ENCODE measurements around the gene ANO2.

ANO2 gene

GRCh38 chr12:5650829-5651461 is 294.1 kb downstream of the ANO2 start:
- DNase-seq: no peak

- DNase-seq: no peak
These were observed 294.8 kb downstream of the ANO2 start for GRCh38 chr12:5650281-5650680.

DNA sequence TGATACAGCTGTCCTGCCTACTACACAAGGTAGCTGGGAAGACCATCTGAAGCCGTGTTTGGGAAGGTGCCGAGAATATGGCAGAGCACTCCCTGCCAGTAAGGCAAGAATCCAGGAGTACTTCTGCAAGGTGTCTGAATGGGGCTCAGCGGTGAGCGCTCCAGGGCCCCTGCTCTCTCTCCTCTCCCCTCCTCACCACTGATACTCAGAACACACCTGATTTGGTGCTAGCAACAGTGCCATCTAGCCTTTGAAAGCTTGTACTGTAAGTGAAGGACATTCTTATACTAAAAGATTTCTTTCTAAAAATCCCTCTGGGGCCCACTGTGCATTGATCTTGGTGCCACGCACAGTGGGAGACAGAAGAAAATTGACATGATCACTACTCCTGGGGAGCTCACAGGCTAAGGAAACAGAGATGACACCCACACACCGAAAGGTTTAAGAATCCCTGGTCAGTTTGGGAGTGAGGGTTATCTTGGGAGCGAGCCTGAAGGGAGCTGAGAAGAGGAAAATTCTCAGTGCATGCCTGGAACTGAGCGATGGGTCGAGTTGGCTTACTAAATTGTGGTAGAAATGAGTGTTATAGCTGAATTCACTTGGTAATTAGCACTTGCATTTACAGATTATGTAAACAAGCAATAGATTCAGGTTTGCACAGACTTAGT is 296.2 kb downstream of the ANO2 start:
- no peak for DNase-seq

DNA sequence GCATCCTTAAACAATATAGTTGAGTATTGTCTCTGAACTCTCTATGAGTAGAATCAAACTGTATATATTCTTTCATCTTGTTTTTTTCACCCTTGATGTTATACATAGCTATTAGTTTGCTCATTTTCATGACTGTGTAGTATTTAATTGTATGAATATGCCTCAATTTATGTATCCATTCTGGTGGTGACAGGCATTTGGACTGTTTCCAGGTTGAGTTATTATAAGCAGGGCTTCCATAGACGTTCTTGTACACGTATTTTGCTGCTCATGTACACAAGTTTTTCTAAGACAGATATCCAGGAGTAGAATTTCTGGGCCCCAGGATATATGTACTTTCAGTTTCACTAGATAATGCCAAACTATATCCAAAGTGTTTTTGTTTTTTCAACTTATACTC is 301.8 kb downstream of the ANO2 start:
- DNase-seq: no peak

- no peak for DNase-seq
These were observed 307.4 kb downstream of the ANO2 start for GRCh38 chr12:5637698-5638097.

- DNase-seq: no peak
These were observed 308.2 kb downstream of the ANO2 start for GRCh38 chr12:5636907-5637306.

DNA sequence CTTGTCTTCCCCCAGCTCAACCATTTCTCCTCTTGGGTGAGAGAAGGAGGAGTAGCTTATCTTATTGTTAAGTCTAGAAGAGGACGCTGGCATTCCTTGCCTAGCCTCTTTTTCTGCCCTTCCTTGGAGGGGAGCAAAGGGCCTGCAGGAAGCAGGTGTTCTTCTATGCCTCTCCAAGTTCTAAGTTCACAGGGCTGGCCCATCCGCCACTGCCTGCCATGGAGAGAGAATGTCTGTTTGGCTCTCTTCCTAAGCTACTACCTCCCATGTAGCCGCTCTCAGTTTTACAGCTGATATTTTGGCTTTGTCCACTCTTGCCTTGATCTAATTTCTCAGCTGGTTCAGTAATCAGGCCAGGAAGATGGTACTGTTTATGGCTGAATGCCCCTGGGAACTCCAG is 312.0 kb downstream of the ANO2 start:
- DNase-seq: no peak

DNA sequence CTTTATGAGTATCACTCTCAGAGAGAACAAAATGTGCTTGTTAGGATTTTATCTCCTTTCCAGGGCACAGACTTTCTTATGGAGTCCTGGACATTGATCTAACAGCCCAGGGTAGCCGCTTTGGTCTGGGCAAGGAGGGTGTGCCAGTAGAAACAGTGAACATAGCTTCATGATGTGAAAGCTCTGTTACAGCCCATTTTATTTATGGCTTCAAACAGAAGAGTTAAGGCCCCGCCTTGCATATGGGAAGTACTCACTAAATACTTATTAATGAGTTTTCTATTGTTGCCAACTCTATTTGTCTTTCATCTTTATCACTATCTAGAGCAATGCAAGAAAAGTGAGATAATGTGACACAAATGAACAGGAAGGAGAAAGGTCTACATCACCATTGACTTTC is 312.6 kb downstream of the ANO2 start:
- no peak for DNase-seq

- DNase-seq: no peak
These were observed 313.6 kb downstream of the ANO2 start for GRCh38 chr12:5631497-5631896.

- DNase-seq: no peak
These were observed 314.3 kb downstream of the ANO2 start for GRCh38 chr12:5630726-5631125.

DNA sequence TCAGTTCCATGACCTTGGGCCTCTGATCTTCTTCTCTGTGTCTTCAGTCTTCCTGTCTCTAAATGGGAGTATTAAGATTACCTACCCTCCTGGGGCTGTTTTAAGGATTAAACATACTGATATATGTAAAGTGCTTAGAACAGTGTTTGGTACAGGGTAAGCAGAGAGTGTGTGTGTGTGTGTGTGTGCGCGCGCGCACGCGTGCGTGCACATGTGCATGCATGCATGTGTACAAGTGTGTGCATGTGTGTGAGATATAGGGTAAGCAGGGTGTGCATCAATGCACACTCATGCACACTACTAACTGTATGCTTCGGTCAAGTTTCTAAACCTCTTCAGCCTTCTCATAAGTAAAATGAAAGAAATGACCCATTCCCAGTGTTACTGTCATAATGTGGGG is 316.6 kb downstream of the ANO2 start:
- no peak for DNase-seq

DNA sequence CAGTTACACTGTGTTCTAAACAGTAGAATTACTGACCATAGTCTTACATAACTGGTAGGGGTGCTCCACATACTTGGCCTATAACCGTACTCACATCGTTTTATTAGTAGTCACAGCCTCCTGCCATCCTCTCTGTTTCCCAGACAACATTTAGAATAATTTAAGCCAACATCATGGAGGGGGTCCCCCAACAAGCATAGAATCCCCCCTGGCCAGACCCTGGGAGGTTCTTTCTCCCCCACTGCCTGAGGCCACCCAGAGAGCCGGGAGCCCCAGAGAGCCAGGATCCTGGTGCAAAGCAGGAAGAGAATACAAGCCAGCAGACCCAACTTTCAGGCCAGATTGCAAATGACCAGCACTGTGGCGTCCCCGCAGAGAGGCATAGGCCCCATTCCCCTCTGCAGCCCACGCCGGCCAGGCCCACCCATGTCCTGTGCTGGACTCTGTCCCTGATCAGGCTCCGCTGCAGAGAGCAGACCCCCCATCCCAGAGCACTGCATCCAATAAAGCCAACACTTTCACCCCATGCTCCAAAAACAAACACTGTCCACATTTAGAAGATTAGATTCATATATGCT is 317.9 kb downstream of the ANO2 start:
- DNase-seq: no peak

DNA sequence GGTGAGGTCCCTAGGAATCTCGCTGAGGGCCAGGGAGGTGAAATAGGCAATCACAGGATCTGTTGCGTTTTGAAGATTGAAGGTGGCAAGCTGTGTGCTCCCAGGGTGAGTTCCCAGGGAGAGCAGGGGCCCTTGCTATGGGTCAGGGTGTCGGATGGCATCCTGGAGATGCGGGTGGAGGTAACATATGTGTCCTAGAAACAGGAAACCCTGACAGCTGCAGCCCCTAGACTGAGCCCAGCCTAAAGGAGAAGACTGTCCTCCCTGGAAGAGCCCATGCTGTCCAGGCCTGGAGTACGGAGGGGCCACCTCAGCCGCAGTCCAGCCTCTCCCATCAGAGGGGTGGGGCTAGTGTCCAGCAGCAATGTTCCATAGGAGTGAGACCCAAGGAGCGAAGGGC is 318.9 kb downstream of the ANO2 start:
- DNase-seq: no peak

DNA sequence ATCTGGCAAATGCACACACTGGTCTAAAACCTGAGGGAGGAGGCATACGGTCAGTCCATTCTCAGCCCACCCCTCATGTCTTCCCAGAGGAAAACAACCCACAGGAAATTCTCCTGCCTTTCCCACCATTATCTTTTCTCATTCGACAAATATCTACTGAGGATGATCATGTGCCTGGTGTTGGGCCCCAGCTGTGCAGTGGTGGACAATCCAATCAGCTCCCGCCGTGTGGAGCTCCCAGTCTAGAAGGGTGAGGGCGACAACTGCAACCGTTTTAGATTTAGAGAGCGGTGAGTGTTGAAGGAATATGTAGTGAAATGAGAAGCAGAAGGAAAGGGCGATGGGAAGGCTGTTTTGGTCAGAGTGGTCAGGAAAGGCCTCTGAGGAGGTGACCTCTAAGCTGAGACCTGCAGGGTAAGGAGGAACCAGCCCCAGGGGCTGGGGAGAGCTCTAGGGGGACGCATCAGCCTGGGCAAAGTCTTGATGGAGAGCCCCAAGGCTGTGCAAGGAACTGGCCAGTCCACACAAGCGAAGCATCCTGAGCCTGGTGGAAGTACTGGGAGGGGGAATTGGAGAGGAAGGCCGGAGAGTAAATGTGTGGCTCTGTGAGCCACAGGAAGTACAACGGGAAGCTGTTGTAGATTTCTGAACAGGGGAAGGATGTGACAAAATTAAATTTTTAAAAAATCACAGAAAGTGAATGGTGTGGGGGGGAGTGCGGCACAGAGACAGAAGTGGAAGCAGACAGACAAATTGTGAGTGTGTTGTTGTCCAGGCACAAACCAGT is 320.4 kb downstream of the ANO2 start:
- DNase-seq: no peak

DNA sequence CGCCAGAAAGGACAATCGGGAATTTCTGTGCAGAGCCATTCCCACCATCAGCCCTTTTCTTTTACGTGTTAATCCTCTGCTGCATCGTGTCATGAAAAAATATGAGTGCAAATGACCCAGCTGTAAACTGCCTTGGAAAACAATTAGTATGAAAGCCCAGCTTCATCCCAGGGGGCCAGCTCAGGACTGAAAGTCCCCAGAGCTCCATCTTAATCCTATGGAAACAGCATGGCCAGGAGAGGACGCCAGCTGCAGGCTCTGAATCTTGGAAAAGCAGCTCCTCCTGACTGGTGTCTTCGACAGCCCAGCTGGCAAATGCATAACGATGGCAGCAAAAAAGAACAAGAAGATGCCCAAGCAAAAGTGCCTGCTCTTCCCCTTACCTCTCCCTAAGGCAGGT is 321.6 kb downstream of the ANO2 start:
- no peak for DNase-seq

GRCh38 chr12:5622280-5622679 is 322.8 kb downstream of the ANO2 start:
- DNase-seq: no peak

DNA sequence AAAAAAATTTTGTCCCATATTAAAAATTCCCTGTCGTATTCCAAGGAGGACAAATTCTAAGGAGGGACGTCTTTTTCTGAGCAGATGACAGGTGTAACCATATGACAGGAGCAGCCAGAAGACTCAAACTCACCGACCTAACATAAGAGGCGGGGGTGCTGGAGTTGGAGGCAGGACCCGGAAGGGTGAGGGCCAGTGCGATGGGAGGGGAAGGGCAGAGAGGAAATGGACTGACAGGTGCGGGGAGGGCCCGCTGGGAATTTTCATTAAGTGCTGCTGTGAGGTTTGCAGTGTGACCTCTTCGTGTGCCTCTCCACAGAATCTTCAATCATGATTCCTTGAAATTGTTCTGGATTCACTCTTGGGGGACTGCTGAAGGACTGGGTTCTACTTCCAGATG is 323.7 kb downstream of the ANO2 start:
- DNase-seq: no peak

DNA sequence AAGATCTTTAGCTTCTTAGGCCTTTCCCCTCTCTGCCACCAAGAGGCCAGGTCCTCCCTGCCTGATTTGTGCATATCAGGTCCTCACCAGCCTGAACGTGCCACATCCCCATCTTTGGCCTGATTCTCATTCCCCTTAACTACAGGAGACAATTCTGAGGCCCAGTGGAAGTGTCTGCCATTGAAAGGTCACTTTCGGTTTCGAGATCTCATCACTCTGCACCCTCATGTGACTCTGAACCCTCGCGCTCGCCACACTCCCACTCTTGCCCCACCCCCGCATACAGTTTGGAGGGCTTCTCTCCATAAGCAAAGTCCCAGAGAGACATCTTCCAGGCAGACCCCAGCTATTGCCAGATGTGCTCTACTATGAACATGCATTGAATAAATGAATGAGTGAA is 324.2 kb downstream of the ANO2 start:
- no peak for DNase-seq

DNA sequence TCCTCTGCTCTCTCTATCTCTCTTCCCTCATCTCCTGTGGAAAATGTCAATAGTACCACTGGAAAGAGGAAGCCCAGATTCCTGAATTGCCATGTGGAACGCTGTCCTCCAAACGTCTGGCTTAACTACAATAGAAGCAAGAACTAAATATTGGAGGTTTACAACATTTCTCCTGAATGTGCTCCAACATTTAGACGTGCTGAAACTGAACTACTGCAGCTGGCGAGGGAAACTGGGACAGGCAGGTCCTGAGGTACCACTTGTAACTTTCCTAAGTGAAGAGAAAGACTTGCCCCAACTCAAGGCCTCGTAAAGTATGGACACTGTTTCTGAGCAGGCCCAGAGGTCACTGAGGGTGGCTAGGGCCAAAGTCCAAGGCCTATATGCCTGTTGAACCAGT is 325.4 kb downstream of the ANO2 start:
- DNase-seq: no peak

DNA sequence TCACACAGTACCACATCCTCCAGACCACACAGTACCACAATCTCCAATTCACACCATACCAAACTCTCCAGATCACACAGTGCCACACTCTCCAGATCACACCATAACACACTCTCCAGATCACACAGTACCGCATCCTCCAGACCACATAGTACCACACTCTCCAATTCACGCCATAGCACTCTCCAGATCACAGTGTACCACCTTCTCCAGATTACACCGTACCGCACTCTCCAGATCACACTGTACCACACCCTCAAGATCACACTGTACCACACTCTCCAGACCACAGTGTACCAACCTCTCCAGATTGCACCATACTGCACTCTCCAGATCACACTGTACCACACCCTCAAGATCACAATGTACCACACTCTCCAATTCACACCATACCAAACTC is 328.2 kb downstream of the ANO2 start:
- no peak for DNase-seq

GRCh38 chr12:5615760-5616159 is 329.3 kb downstream of the ANO2 start:
- DNase-seq: no peak

- no peak for DNase-seq
These were observed 330.8 kb downstream of the ANO2 start for GRCh38 chr12:5614256-5614655.

GRCh38 chr12:5612556-5613410 is 332.3 kb downstream of the ANO2 start:
- no peak for DNase-seq
